Measurements from ENCODE around the gene ERO1A.
"Not testable (repeated sequence)": the region's sequence is repeated elsewhere in the genome, so short reads cannot be mapped to it uniquely, and the experiment has no call there.

The ERO1A gene

DNA sequence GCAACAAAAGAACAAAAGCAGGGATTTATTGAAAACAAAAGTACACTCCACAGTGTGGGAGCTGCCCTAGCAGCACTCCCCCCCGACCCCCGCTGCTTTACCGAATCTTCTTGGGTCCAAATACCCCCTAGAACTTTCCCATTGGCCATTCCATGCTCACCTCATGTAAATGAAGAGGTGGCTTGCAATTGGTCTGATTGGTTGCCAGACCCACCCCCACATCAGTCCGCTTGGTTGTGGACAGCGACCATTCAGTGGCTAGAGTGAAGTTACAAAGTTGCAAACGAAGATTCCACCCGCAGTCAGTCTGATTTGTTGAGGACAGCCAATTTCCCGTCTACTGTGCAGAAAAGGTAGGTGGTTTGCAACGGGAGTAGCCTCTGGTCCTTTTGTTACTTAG is 38.5 kb upstream of the ERO1A start:
- H3K36me3 ChIP-seq (replicated peaks), result no peaks in the 10 kb centered on the region
- H3K27me3 ChIP-seq (replicated peaks), result no peaks in the 10 kb centered on the region
- no peak for DNase-seq
- H3K27ac ChIP-seq, result no peak overlapping the region
- H3K4me3 ChIP-seq (ENCODE audit: low read depth, low read length), result no peak overlapping the region
- in situ Hi-C loops (cut with HindIII; ENCODE audit: low pct_ligation_motif_present, low sequenced_read_pairs), result no loop called here
- TF ChIP-seq CTCF (IDR thresholded peaks at IDR 0.05; ENCODE audit: low read depth, low read length, missing control alignments), result no peak

DNA sequence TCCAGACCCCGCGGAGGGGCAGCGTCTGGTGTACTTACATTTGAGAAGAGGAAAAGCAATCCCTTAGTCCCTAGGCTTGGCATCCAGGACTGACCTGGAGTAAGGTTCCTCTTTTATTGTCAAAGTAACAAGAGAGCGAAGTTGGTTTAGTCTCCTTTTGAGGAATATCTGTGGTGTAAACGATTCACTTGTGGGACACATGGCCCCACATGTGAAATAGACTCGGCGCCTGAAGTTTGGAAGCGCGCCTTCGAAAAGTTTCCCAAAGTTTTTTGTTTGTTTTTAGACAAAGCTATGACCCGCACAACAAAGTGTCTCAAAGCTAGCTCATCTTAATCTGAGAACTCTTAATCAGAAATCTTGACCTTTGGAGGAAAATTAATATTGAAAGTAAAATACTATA is 35.4 kb upstream of the ERO1A start:
- Histone ChIP-seq H3K4me3 (ENCODE audit: low read depth, low read length) (peak overlapping the region; percentile 95), H3K27me3 (replicated peaks) (no peaks in the 10 kb centered on the region), H3K36me3 (replicated peaks) (peaks cover 3% of the 10 kb centered on the region), H3K27ac (peak overlapping the region; percentile 57)
- TF ChIP-seq CTCF (IDR thresholded peaks at IDR 0.05; ENCODE audit: low read depth, low read length, missing control alignments), result no peak
- peak; percentile 12 for DNase-seq
- in situ Hi-C loops (cut with HindIII; ENCODE audit: low pct_ligation_motif_present, low sequenced_read_pairs), result no loop called here

DNA sequence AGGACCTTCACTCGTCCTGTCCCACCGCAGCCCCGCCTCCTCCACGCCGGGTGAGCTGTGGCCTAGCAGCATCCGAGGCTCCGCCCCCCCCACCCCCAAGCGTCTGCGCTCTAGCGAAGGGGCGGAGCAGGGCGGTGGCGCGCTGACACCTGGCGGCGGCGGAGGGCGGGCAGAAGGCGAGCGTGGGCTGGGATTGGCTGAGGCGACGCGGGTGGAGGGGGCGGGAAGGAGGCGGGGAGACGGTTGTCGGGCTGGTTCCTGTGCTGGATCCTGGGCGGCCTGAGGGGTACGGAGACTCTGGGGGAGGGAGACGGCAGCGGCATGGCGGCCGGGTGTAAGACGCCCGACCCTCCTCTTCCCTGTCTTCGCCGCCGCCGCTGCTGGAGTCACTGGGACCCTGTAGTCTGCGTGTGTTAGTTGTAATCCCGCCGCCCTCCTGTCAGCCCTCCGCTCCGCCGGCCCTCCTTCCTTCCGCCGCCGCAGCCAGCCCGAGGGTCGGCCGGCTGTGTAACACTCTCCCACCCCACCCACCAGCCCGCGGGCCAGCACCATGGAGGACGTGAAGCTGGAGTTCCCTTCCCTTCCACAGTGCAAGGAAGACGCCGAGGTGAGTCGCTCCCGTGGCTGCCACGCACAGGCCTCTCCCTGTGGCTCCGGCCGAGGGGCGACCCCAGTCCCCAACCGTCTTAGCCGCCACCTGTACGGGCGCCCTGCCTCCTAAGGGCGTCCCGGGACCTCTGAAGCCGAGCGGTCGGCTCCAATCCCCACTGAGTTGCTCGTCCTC is 34.8 kb upstream of the ERO1A start, which contains the start of gene STYX:
STYX (plus strand) TSS at position 242 of the 784 bp plus-strand sequence; CDS start at position 551, 309 bp downstream.
- Histone ChIP-seq H3K4me3 (ENCODE audit: low read depth, low read length) (peak within 1 kb of the TSS; percentile 95), H3K36me3 (replicated peaks) (peaks cover 8% of the 10 kb centered on the region), H3K27ac (peak within 1 kb of the TSS; percentile 80), H3K27me3 (replicated peaks) (no peaks in the 10 kb centered on the region)
- DNase-seq, result peak; percentile 98
- TF ChIP-seq CTCF (IDR thresholded peaks at IDR 0.05; ENCODE audit: low read depth, low read length, missing control alignments), result no peak
- in situ Hi-C loops (cut with HindIII; ENCODE audit: low pct_ligation_motif_present, low sequenced_read_pairs), result no loop called here

GRCh38 chr14:52729585-52729924 is 34.2 kb upstream of the ERO1A start:
- H3K4me3 ChIP-seq (ENCODE audit: low read depth, low read length), result peak overlapping the region; percentile 40
- peak overlapping the region; percentile 80 for H3K27ac ChIP-seq
- no peak for TF ChIP-seq CTCF (IDR thresholded peaks at IDR 0.05; ENCODE audit: low read depth, low read length, missing control alignments)
- peaks cover 12% of the 10 kb centered on the region for H3K36me3 ChIP-seq (replicated peaks)
- no peak for DNase-seq
- H3K27me3 ChIP-seq (replicated peaks), result no peaks in the 10 kb centered on the region
- in situ Hi-C loops (cut with HindIII; ENCODE audit: low pct_ligation_motif_present, low sequenced_read_pairs), result no loop called here

- Histone ChIP-seq H3K36me3 (replicated peaks) (peaks cover 16% of the 10 kb centered on the region), H3K27ac (peak overlapping the region; percentile 80)
- in situ Hi-C loops (cut with HindIII; ENCODE audit: low pct_ligation_motif_present, low sequenced_read_pairs); DNase-seq; H3K4me3 ChIP-seq (ENCODE audit: low read depth, low read length); H3K27me3 ChIP-seq (replicated peaks): not testable (repeated sequence)
Observed at GRCh38 chr14:52729035-52729434, 33.7 kb upstream of the ERO1A start.

- H3K27me3 ChIP-seq (replicated peaks); DNase-seq: not testable (repeated sequence)
- H3K36me3 ChIP-seq (replicated peaks), result peaks cover 27% of the 10 kb centered on the region
Observed at GRCh38 chr14:52727509-52727908, 32.2 kb upstream of the ERO1A start.

GRCh38 chr14:52724360-52724644 is 28.9 kb upstream of the ERO1A start:
- TF ChIP-seq CTCF (IDR thresholded peaks at IDR 0.05; ENCODE audit: low read depth, low read length, missing control alignments), result no peak
- no peaks in the 10 kb centered on the region for H3K27me3 ChIP-seq (replicated peaks)
- in situ Hi-C loops (cut with HindIII; ENCODE audit: low pct_ligation_motif_present, low sequenced_read_pairs), result no loop called here
- H3K4me3 ChIP-seq (ENCODE audit: low read depth, low read length), result no peak overlapping the region
- no peak for DNase-seq
- H3K27ac ChIP-seq, result no peak overlapping the region
- H3K36me3 ChIP-seq (replicated peaks), result peaks cover 52% of the 10 kb centered on the region

More at GRCh38 chr14:52727509-52727908, 32.2 kb upstream of the ERO1A start:
- H3K4me3 ChIP-seq (ENCODE audit: low read depth, low read length); in situ Hi-C loops (cut with HindIII; ENCODE audit: low pct_ligation_motif_present, low sequenced_read_pairs); H3K27ac ChIP-seq: not testable (repeated sequence)

Data from brain microvascular endothelial cell (primary cell).